SU-DHL-6 (cell line): ENCODE measurements around the gene NOVA2.

Experiments used
- EZH2phosphoT487 ChIP-seq: fragments of 200-600 bp; sonication (generic), shearing (Covaris generic); conservative IDR thresholded peaks from 2 replicates; pipeline ENCODE4 v1.6.1; 2018; ENCODE audit warnings: mild to moderate bottlenecking, antibody characterized with exemption, low read length, moderate library complexity, mixed read lengths
- TF ChIP-seq, protein P1 (sequence below): fragments of 200-600 bp; sonication (generic); IDR thresholded peaks from one replicate; pipeline ENCODE4 v1.5.1; 2017; ENCODE audit warnings: antibody characterized with exemption, mild to moderate bottlenecking, low read length, moderate library complexity; ENCODE audit not compliant: insufficient read depth, poor library complexity, severe bottlenecking

DNA sequence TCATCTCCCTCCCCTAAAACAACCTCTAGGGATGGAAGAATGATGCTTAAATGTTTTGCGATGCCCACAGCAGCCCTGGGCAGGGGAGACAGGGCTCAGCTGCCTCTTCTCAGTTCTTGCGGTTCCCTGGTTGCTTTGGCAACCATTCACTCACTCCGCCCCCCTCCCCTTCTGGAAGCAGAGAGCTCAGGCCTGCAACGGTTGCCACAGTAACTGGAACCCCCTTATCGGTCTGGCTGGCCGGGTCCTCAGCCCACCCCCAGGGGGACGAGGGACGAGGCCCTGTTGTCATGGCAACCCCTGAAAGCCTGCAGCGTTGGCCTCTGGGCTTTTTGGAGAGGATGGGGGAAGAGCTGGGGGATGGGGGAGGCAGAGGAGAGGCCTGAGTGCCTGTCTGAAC, 19.5 kb downstream of the NOVA2 start:
- TF ChIP-seq, protein P1, sequence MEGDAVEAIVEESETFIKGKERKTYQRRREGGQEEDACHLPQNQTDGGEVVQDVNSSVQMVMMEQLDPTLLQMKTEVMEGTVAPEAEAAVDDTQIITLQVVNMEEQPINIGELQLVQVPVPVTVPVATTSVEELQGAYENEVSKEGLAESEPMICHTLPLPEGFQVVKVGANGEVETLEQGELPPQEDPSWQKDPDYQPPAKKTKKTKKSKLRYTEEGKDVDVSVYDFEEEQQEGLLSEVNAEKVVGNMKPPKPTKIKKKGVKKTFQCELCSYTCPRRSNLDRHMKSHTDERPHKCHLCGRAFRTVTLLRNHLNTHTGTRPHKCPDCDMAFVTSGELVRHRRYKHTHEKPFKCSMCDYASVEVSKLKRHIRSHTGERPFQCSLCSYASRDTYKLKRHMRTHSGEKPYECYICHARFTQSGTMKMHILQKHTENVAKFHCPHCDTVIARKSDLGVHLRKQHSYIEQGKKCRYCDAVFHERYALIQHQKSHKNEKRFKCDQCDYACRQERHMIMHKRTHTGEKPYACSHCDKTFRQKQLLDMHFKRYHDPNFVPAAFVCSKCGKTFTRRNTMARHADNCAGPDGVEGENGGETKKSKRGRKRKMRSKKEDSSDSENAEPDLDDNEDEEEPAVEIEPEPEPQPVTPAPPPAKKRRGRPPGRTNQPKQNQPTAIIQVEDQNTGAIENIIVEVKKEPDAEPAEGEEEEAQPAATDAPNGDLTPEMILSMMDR, result no peak
- no peak for TF ChIP-seq EZH2phosphoT487
